Left colon (tissue), 2 donors: ENCODE results near the gene SCARF1. TPM values are rescaled to one million over a fixed set of nuclear protein-coding genes. Genes with fewer than 3 reads are reported as not detected.

Experiments
- ATAC-seq: fragments of 200-7000 bp; cut with Tn5 transposase; one replicate; pipeline ENCODE4 v1.9.1; 2020; ENCODE audit warnings: mild to moderate bottlenecking, moderate library complexity
- DNase-seq, 2 donors: peaks; one replicate each; pipeline ENCODE4 v3.0.0-alpha.2; 2020
- intact Hi-C, 2 donors: fragments of 100-400 bp; cut with DNase I in 1 of 2; cut with micrococcal nuclease in 1 of 2; formaldehyde crosslinking; loops; one replicate each; pipeline versions ENCODE4 v1.11.2 to v1.14.0; 2022; cut with DNase I, micrococcal nuclease
- total RNA-seq, 2 donors: library from RNA; stranded (reverse); fragmentation: NEBNext Ultra II Directional; extraction: Animal tissue kit (Norgen Biotek cat#: 25700); gene quantifications; one replicate each; pipeline ENCODE4 v1.2.1, GENCODE V29; 2021
- donor health status: DM: no; HTN: no; CAD: no.
- donor health status: DM: yes; HTN: yes; CAD: no.

SCARF1 gene
- total RNA-seq, 2 donors from 2014 or later, result 10.1 to 10.2 TPM

DNA sequence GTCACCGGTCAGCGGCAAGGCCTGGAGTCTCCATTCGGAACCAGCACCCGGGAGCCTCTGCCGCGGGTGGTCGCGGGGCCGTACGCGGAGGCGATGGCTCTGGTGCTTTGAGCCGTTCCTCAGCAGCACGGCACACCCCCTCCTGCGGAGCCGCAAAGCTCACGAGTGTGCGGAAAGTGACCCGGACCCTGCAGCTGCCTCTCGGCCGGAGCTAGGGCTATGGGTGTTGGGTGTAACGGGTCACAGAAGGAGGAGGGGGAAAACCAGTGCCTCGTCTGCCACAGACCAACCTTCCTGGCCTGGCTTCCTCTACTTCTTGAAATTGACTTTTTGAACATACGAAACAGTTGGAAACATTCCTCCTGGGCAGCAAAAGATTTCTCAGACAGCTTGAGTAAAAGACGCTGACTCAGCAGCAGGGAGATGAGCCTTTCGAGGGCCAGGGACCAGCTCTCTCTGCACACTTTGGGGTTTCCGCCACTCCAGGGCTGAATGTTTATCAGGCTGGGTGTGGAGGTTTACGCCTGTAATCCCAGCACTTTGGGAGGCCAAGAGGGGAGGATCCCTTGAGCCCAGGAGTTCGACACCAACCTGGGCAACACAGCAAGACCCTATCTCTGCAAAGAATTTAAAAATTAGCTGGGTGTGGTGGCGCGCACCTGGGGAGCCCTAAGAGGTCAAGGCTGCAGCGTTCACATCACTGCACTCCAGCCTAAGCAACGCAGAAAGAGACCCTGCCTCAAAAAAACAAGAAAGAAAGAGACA, 56.5 kb downstream of the SCARF1 start:
- DNase-seq, result no peak
- intact Hi-C loops, result no loop called here
- ATAC-seq, result no peak

GRCh38 chr17:1584167-1584566, 61.4 kb downstream of the SCARF1 start:
- no peak for DNase-seq
- ATAC-seq, result no peak
- intact Hi-C loops, result no loop called here

Other genes starting within 250 kb of the SCARF1 start
- 100 to 1,000 TPM; 411 to 446 TPM for gene YWHAE, start 245.5 kb downstream of the SCARF1 start, total RNA-seq
- 10 to 100 TPM; 74.6 to 80.9 TPM for gene CRK, start 189.5 kb downstream of the SCARF1 start, total RNA-seq
- 100 to 1,000 TPM; 318 to 378 TPM for gene MYO1C, start 153.0 kb downstream of the SCARF1 start, total RNA-seq
- 10 to 100 TPM; 39.9 to 40.4 TPM for gene INPP5K, start 129.1 kb downstream of the SCARF1 start, total RNA-seq
- 10 to 100 TPM; 75.5 to 94.3 TPM for gene PITPNA, start 82.9 kb downstream of the SCARF1 start, total RNA-seq
- 10 to 100 TPM; 19.4 to 22.8 TPM for gene SLC43A2, start 16.9 kb downstream of the SCARF1 start, total RNA-seq
- 10 to 100 TPM; 48.3 to 51.2 TPM for gene RILP, start 4.1 kb upstream of the SCARF1 start, total RNA-seq
- 100 to 1,000 TPM; 162 to 204 TPM for gene PRPF8, start 39.1 kb upstream of the SCARF1 start, total RNA-seq
- 10 to 100 TPM; 33.1 to 50.7 TPM for gene TLCD2, start 64.6 kb upstream of the SCARF1 start, total RNA-seq
- 10 to 100 TPM; 16.1 to 23.4 TPM for gene WDR81, start 79.0 kb upstream of the SCARF1 start, total RNA-seq
- 1 to 10 TPM; 1.4 to 2.7 TPM for gene SERPINF2, start 97.1 kb upstream of the SCARF1 start, total RNA-seq
- 10 to 100 TPM; 33.3 to 60.6 TPM for gene SERPINF1, start 116.3 kb upstream of the SCARF1 start, total RNA-seq
- 10 to 100 TPM in 1 of 2 donors, 1 to 10 TPM in 1; 10.0 to 13.6 TPM for gene SMYD4, start 184.2 kb upstream of the SCARF1 start, total RNA-seq
- 10 to 100 TPM; 57.2 to 69.6 TPM for gene RPA1, start 184.3 kb upstream of the SCARF1 start, total RNA-seq